ENCODE data around the gene PCA3.
"Not testable (repeated sequence)": the region's sequence is repeated elsewhere in the genome, so short reads cannot be mapped to it uniquely, and the experiment has no call there.

Gene PCA3

DNA sequence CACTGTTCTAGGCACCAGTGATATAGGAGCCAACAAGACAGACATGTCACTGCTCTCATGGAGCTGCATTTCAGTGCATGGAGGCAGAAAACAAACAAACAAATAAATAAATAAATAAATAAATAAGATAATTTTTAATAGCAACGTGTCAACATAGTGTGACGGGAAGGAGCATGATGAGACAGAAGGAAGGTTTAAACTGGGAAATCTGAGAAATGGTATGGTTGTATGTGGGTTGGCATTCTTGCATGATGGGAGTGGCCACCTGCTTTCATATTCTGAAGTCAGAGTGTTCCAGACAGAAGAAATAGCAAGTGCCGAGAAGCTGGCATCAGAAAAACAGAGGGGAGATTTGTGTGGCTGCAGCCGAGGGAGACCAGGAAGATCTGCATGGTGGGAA is at the start of gene PCA3:
Gene PCA3 (plus strand): TSS at position 301 of the 400 bp plus-strand sequence.
- DNase-seq: no peak

DNA sequence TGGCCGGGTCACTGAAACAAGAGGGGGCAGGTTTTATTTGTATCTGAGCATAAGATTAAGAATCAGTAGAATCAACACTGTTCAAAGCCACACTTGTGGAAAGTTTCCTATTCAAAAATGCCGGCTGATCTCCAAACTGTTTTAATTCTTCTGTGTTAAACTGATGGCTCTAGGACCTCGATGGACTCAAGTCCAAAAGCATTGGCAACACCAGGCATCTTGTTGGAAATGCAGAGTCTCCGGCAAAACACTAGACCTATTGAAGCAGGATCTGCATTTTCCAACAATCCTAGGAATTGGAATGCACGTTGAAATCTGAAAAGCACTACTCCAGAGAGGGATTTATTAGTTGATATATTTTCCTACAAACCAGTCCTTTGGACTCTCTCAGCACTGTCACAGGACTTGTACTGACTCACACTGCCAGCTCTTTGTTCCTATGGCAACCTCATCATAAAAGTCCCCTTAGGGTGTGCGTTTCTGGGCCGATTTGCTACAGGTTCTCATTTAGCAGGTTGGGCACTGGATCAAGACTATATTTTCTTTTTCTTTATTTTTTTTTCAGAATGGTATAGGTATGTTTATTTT is 48.1 kb upstream of the PCA3 start:
- no peak for DNase-seq

DNA sequence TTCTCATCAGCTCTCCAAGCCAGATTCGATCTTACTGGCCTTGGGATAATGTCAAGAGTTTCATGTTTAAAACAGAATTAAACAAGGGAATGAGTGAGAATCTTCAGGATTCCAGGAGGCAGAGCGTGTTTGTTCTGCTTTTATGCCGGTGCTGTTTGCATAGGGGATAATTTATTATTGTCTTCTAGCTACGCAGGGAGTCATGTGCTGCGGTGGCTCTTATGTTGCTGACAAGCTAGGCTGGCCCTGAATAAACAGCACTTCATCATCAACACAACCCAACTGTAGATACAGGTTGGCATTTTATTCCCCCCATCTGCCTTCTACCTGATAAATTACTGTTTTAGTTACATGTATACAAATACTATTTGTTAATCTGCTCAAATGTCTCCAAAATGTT is 47.1 kb upstream of the PCA3 start:
- no peak for DNase-seq

DNA sequence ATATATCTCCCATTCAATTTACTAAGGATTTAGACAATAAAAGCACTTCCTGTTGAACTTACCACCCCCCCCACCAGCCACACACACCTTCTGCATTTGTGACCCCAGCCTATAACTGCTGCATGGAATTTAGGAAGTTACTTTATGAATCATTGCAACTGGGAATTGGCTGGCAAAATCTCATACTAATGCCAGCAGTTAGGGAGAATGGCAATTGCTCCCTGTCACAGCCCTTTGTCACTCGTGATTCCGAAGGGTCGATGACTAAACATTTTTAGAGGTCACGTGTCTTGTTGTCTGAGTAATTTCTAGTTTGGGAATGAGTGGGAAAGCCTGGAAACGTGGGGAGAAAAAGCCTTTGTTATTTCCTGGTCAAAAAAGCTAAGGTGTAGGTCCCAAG is 46.6 kb upstream of the PCA3 start:
- DNase-seq: no peak

DNA sequence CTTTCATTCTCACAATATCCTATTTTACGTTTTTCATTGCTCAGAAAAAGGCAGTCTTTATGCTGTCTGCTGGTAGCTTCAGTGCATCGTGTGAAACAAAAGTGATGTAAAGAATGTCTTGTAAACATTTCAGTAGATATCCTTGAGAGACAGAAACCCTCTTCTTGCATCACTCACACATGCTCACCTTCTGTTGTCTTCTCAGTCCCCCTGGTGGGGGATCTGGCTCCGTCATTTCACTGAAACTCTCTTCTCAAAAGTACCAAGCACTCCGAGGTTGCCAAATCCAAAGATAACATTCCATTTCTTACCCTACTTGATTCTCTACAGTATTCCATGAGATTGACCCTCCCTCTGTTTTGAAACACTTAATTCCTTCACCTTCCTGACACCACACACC is 46.1 kb upstream of the PCA3 start:
- DNase-seq: no peak

DNA sequence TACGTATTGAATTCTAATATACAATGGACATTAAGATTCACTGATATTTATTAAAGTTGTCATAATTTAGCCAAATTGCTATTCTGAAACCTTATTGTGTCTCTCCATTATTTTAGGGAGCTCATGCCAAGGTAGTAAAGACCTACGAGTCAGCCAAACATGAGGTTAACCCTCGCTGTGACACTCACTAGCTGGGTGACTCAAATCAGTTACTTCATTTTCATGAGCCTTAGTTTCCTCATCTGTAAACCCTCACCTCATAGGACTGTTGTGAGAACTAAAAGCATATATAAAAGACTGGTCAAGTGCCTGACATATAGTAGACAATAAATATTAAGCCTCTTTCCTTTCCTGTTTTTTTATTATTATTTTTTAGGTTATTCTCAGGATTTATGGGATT is 44.0 kb upstream of the PCA3 start:
- DNase-seq: no peak

DNA sequence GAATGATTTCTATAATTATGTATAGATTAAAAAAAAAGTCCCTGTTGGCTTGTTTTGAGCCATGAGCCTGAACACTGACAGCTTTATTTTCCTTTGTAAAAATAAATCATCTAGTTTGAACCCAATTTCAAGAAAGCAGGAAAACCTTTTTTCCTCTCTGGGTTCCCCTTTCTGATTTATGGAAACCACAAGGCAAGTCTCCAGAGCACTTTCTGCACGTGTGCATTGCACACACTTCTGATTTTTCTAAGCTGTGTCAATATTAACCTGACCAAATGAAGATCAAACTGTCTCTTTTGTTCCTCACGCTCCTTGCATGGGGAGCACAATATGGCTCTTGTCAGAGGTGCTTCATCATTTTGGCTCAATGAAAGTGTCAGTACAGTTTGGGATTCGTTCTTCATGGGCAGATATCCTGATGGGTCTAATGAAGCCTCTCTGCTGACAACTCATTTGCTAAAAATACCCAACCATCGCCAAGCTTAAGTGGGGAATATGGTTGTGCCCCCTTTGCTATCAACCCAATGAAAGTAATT is 39.2 kb upstream of the PCA3 start:
- no peak for DNase-seq

DNA sequence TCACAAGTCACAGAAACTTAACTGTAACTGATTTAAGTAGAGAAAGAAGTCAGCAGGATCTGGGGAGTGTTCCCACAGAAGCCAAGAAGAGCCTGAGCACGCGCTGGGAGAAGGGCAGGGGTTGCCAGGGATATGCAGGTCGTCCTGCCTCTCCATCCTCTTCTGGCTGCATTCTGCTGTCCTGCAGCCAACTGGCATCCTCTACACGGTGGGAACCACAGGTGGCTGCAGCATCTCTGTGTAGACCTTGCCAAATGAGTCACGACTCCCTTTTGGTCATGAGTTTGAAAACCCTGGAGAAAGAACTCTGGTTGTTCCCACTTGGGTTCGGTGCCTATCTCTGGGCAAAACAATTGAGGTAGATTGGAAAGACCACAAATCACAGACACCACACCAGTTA is 38.4 kb upstream of the PCA3 start:
- no peak for DNase-seq

DNA sequence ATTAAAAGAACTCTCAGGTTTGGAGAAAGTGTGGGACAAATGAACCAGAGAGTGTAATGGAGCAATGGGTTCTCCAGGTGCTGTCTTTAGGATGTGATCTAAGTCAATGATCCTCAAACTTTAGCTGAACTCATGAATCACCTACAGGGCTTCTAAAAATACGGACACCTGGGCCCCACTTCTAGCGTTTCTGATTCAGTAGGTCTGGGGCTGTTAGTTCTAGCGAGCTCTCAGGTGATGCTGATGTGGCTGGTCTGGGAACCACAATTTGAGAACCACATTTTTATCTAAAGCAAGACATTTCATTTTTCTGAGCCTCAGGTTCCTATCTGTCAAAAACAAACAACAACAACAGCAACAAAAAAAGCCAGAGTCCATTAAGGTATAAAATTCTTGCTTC is 35.1 kb upstream of the PCA3 start:
- no peak for DNase-seq

DNA sequence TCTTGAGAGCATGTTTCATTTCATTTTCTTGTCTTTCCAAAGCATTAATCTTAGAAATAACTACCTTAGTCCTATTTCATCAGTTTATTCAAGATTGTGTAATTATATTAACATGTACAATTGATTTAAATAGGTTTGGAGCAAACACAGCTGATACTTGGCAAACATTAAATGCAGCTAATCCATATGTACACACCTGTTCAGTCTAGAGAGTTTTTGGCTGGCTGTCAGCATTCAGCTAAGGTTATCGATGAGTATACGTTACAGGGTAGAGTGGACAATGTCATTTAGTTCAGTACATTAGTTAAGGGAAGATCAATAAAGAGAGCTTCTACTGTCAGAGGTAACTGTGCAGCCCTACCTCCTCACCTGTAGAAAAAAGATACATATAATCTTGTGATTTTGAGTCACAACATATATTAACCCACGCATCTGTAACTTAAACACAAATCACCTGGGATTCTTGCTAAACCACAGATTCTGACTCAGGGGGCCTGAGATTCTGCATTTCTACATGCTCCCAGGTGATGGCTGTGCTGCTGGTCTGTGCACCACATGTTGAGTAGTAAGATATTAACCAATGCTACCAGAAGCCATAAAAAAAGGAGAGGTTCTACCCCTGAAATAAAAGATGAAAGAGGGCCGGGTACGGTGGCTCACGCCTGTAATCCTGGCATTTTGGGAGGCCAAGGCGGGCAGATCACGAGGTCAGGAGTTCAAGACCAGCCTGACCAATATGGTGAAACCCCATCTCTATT is 34.1 kb upstream of the PCA3 start:
- no peak for DNase-seq

DNA sequence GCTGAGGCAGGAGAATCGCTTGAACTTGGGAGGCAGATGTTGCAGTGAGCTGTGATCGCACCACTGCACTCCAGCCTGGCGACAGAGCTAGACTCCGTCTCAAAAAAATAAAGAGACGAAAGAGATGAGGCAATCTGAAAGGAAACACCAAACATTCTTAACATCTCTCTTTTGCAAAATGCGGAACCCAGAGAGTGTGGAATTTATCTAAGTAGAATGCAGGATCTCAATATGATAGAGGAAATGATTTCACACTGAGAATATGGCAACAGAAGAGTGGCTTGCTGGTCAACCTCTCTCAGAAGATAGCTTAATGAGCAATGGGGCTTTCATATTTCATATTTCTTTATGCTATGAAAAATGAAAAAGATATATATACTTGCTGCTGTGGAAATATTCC is 33.4 kb upstream of the PCA3 start:
- DNase-seq: no peak

DNA sequence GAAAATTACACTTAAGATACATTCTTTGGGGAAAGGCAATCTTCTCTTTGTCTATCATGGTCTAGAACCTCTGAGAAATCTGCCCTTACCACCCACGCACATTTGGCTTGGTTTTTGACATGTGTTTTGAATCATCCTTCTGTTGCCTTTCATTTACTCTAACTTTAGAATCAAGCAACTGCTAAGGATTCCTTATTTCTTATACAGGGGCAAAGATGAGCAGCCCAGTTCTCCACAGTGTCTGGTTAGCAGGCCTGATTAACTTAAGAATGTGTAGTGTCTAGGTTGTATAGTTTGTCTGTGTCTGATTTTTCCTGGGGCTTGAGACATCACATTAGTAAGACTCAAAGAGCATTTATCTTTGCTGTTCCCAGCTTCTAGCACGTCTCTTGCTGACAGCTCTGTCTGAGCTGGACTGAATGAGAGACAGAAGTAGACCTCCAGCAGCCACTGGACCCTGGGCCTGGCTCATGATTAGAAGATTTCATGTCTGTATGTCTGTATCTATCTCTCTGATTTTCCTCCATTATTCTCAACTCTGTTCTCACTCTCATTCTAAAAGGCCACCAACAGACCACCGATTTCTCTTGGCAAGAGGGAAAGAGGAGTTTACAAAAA is 31.8 kb upstream of the PCA3 start:
- no peak for DNase-seq

DNA sequence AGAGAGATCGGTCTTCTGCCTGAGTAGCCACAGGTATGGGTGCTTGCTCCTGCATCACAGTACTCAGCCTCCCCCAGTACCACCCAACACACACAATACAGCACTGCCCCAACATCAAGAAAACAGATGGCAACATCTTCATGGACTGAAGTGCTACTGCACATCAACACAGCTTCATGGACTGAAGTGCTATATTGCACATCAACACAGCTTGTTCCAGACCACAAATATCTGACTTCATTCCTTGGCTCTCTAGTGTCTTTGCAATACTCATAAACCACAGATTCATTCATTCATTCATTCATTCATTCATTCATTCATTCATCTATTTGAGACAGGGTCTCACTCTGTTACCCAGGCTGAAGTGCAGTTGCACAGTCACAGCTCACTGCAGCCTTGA is 31.1 kb upstream of the PCA3 start:
- DNase-seq: no peak

DNA sequence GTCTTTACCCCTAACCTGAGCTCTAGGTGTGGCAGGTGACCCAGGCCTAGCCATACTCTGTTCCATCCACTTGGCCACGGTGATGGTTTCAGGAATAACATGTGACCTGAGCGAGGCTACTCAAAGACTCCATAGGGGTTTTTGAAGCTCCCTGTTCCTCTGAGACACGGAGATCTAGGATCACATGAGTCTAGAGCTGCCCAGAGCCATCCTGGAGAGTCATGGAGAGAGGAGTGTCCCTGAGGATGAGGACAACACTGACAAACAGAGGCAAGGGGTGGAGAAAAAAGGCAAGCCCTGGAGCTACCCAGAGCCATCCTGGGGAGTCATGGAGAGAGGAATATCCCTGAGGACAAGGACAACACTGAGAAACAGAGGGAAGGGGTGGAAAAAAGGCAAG is 29.5 kb upstream of the PCA3 start:
- no peak for DNase-seq

DNA sequence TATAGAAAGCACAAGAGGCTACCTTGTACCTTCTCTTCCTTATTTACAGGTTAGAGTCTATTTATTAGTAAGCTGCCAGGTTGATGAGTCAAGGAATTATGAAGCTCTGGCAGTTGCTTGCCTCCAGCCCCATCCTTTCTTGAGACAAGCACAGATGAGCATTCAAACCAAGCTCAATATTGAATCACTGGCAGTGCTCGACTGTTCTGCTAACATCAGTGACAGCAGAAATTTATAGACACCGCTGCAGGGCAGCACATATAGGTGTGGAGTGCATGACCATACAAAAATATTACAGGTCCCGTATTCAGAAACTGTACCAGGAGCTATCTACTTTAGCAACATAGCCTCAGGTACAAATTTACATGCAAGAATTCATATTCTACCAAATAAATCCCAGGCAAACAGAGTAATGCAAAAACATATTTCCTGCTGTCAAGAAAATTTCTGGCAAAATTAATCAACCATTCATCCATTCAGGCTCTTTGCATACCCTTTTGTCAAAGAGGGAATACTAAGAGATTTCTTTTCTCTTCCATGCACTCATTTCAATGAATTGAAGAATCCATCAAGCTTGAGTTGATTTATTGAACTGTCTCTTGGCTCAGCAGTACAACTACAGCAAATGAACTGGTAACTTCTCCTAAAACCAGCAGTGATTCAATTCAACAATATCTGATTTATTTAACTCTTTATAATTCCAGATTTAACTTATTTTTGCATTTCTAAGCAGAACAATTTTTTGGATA is 26.9 kb upstream of the PCA3 start:
- DNase-seq: no peak

DNA sequence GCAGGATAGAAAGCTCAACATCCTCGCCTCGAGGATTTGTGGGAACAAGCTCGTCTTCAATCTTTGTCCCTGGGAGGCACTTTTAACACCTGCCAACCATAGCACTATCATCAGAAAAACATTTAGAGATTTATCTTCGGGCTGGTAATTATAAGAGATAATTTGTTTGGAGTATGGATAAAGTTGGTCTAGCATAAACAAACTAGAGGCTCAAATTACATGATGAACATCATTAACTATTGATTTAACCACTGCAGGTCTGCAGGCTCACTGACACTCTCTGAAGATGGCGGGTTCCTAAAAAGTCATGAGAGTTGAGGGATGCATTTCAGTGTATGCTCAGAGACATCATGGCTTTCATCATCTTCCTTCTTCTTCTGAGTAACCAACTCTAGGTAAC is 25.8 kb upstream of the PCA3 start:
- no peak for DNase-seq

DNA sequence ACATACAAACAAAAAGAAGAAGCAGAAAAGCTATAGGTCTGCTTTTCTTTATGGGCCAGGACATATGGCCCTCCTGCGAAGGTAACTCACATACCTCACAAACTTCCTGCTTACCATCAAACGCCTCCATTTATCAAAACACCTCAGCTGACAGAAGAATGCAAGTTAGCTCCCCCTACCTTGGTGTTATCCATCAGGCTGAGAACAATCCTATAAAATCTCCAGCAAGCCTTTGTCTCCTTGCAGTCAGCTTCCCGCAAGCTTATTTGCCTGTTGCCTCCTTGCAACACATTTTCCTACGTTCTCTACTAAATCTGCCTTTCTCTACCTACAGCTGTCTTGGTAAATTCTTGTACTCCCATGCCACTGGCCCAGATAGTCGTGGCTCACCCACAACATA is 22.7 kb upstream of the PCA3 start:
- no peak for DNase-seq

DNA sequence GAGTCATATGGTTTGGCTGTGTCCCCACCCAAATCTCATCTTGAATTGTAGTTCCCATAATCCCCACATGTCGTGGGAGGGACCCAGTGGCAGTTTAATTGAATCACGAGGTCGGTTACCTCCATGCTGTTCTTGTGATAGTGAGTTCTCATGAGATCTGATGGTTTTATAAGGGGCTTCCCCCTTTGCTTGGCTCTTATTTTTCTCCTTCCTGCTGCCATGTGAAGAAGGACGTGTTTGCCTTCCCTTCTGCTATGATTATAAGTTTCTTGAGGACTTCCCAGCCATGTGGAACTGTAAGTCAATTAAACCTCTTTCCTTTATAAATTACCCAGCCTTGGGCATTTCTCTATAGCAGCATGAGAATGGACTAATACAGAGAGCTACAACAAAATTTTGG is 21.3 kb upstream of the PCA3 start:
- not testable (repeated sequence) for DNase-seq

DNA sequence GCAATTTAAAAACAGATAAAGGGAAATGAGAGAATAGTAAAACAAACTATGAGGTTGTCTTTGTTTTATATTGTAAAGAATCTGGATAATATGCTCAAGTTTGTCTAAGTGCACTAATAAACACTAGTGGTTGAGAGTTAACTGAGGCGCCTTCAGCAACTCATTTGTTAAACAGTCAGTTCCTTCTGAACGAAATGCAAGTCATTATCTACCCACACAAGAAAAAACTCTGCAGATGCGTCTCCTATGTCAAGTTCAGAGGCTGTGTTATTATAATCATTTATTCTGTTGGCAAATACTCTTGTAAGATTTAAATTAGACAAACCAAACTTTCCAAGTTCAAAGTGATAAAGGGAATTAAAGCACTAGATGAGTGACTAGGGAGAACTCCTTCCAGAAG is 20.3 kb upstream of the PCA3 start:
- no peak for DNase-seq

DNA sequence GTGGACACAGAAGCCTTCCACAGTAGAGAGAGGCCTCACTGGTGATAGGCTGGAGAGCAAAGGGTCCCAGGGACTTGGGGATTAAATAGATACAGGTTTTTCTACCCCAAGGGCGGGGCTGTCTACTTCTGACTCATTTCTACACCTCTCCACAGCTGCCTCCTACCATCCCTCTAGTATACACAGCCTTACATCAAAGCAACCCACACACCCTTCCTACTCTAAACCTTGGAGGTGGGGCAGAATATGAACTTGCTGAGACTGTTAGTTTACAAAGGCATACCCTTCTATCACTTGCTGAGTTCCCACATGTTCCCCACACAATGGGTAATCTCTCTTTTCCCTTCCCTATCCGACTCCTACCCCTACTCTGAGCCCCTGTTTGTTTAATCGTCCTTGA is 19.9 kb upstream of the PCA3 start:
- no peak for DNase-seq

DNA sequence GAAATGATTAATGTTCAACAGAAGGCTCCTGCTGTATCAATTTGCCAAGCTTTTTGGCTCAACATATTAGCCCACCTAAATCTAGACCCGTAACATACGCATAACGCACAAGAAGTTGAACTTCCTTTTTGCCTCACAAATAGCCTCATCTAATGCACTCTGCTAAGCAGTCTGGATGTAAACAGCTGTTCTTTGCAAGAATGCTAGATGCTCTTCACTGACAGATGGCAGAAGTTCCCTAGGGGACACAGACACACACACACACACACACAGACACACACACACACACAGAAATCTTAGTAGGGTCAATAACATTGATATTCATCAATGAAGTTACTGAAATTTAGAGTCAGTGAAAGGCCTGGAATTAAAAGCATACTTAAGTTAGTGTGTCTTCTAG is 13.2 kb upstream of the PCA3 start:
- DNase-seq: no peak

DNA sequence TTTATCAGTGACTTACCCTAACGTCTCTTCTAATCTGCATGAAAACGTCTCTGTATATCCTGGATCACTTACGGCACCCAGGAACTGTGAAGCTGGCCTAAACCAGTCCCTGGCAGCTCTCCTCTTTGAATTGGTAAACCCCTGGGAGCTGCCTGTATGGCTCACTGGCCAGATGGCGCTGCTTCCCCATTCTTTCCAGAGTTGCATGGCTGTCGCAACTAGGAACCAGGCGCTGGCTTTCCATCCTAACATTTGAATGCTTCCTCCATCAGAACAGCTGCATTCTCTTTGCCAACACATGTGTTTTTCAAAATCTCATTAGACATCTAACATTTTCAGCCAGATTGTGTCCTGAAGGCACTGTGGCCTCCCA is 8.0 kb upstream of the PCA3 start:
- no peak for DNase-seq

DNA sequence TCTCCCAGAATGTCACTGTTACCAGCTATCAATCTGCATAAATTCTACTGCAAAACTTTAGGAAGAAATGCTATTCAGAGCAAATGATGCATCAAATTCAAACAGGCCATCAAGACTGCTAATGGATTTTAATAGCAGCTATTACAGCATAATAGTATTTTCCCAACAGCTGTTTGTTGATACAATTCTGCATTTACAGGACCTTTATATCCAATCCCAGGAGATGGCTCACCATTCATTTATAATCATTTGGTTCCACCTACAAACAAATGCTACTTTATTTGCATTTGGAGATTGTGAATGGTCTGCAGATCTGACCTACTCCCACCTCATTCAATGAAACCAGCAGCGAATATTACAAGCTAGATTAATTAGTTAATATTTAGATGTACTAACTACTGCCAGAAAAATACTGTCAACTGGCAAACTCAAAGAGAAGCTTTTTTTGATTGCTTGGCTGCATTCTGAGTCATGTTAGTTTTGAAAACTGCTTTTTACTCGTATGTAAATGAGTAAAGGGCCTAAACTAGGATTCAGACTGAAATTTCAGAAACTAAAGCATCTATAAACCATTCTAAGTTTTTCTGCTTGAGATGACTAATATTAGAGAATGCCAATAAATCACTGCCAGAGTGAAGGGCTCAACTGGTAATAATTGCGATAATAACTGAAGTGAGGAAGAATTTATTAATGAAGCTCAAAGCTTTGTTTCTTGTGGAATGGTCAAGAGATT is 7.1 kb upstream of the PCA3 start:
- DNase-seq: no peak
